Ishikawa (cell line): ENCODE results near the gene AATK.

ENCODE experiments used
- CEBPB ChIP-seq: IDR thresholded peaks from 2 replicates; pipeline ENCODE4 v1.6.1; 2012
- EP300 ChIP-seq: IDR thresholded peaks from 2 replicates; pipeline ENCODE4 v1.6.1; 2012; ENCODE audit warnings: borderline replicate concordance
- FOXM1 ChIP-seq: IDR thresholded peaks from 2 replicates; pipeline ENCODE4 v1.6.1; 2012; ENCODE audit warnings: low read depth, borderline replicate concordance
- MAX ChIP-seq: IDR thresholded peaks from 2 replicates; pipeline ENCODE4 v1.6.1; 2012
- NFIC ChIP-seq: IDR thresholded peaks from 2 replicates; pipeline ENCODE4 v1.6.1; 2012
- RAD21 ChIP-seq: IDR thresholded peaks from 2 replicates; pipeline ENCODE4 v1.6.1; 2012; ENCODE audit warnings: low read depth
- TAF1 ChIP-seq: IDR thresholded peaks from 2 replicates; pipeline ENCODE4 v1.6.1; 2012; ENCODE audit warnings: low read depth, mild to moderate bottlenecking
- TCF12 ChIP-seq: IDR thresholded peaks from 2 replicates; pipeline ENCODE4 v1.6.1; 2012; ENCODE audit warnings: low read depth
- TEAD4 ChIP-seq: IDR thresholded peaks from 2 replicates; pipeline ENCODE4 v1.6.1; 2012
- ZBTB7A ChIP-seq: IDR thresholded peaks from 2 replicates; pipeline ENCODE4 v1.6.1; 2012; ENCODE audit warnings: low read depth

- TF ChIP-seq EP300 = no peak
- TF ChIP-seq TEAD4 = no peak
- no peak for TF ChIP-seq FOXM1
- no peak for TF ChIP-seq ZBTB7A
- no peak for TF ChIP-seq NFIC
- TF ChIP-seq MAX = no peak
- TF ChIP-seq RAD21 = no peak
- TF ChIP-seq CEBPB = no peak
- no peak for TF ChIP-seq TCF12
- TF ChIP-seq TAF1 = no peak
These were observed 55.5 kb downstream of the AATK start for GRCh38 chr17:81110488-81111040.
